ENCODE measurements around the gene ARFGEF2. TPM values are rescaled to one million over a fixed set of nuclear protein-coding genes. Genes with fewer than 3 reads are reported as not detected.

Gene ARFGEF2
- total and polyA plus RNA-seq, 10 of the 15 experiments (the other 5 are each of a cell fraction or from before 2014, with no cell fraction given): 5.2 to 24.1 (median 17.7) TPM

- TF ChIP-seq BHLHE40 (IDR thresholded peaks at IDR 0.05; ENCODE audit: borderline replicate concordance in 1 of 2, low read depth in 2 of 2, low read length in 1 of 2): no peak
- TF ChIP-seq BMI1 (IDR thresholded peaks at IDR 0.05; ENCODE audit: borderline replicate concordance): no peak
- TF ChIP-seq NFXL1 (IDR thresholded peaks at IDR 0.05; ENCODE audit: borderline replicate concordance): no peak
- no peak for TF ChIP-seq FOXM1 (IDR thresholded peaks at IDR 0.05; ENCODE audit: low read depth, low read length)
- TF ChIP-seq, protein P1, sequence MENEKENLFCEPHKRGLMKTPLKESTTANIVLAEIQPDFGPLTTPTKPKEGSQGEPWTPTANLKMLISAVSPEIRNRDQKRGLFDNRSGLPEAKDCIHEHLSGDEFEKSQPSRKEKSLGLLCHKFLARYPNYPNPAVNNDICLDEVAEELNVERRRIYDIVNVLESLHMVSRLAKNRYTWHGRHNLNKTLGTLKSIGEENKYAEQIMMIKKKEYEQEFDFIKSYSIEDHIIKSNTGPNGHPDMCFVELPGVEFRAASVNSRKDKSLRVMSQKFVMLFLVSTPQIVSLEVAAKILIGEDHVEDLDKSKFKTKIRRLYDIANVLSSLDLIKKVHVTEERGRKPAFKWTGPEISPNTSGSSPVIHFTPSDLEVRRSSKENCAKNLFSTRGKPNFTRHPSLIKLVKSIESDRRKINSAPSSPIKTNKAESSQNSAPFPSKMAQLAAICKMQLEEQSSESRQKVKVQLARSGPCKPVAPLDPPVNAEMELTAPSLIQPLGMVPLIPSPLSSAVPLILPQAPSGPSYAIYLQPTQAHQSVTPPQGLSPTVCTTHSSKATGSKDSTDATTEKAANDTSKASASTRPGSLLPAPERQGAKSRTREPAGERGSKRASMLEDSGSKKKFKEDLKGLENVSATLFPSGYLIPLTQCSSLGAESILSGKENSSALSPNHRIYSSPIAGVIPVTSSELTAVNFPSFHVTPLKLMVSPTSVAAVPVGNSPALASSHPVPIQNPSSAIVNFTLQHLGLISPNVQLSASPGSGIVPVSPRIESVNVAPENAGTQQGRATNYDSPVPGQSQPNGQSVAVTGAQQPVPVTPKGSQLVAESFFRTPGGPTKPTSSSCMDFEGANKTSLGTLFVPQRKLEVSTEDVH (IDR thresholded peaks at IDR 0.05; ENCODE audit: low read depth, partially characterized antibody): no peak
Observed at GRCh38 chr20:48919882-48920526, 1.5 kb upstream of the ARFGEF2 start (continued).

GRCh38 chr20:48920527-48921167 is 864 bp upstream of the ARFGEF2 start:
- no peak for FAIRE-seq
- intact Hi-C loops (cut with micrococcal nuclease; ENCODE audit: unreplicated experiment): loop anchor here (5.0 kb wide), 1 partner anchor 73 kb away; no protein-coding TSS in a partner anchor
- in situ Hi-C loops (cut with MboI): no loop called here
- BruUV-seq (replicated peaks): no TSS peak
- Histone ChIP-seq H3K9ac (ENCODE audit: control insufficient read depth, insufficient read depth, low read length) (peak overlapping the region; percentile 97), H3K4me2 (ENCODE audit: control insufficient read depth, insufficient read depth) (peak overlapping the region; percentile 91), H2AFZ (ENCODE audit: control insufficient read depth, low read depth, low read length) (peak overlapping the region; percentile 98; the same call in 1 of the 2 replicates), H3K79me2 (ENCODE audit: control insufficient read depth, insufficient read depth, low read length) (peaks cover 40% of the 10 kb centered on the region), H3K36me3 (ENCODE audit: control insufficient read depth in 2 of 2, insufficient read depth in 2 of 2, low read length in 1 of 2) (no peaks in the 10 kb centered on the region), H3K9me3 (replicated peaks; ENCODE audit: control insufficient read depth, insufficient read depth, low read length) (no peaks in the 10 kb centered on the region), H3K4me1 (ENCODE audit: control insufficient read depth, insufficient read depth, low read length) (peaks cover 10% of the 10 kb centered on the region), H3K27me3 (replicated peaks in 1 of 2; ENCODE audit: control insufficient read depth in 2 of 2, insufficient read depth in 2 of 2, low read length in 1 of 2) (no peaks in the 10 kb centered on the region), H3K27ac (ENCODE audit: control insufficient read depth, insufficient read depth) (peak overlapping the region; percentile 91; the same call in 1 of the 2 replicates), H4K20me1 (ENCODE audit: control insufficient read depth, insufficient read depth) (no peaks in the 10 kb centered on the region), H3K4me3 (peak overlapping the region; percentile 87)
- ChIA-PET POLR2A (interaction anchor here (0.6 to 1.7 kb wide), 3 partner anchors 27 to 126 kb away, joined by 4 to 5 read pairs (median 4); partner anchors contain the start of gene CSE1L), SMC1A (ENCODE audit: uncharacterized antibody, unreplicated experiment) (interaction anchor here (1.3 kb wide), 1 partner anchor 16 kb away, joined by 3 read pairs; no protein-coding TSS in a partner anchor), RAD21 (ENCODE audit: unreplicated experiment) (interaction anchor here (0.5 to 1.3 kb wide), 2 partner anchors 55 to 151 kb away, joined by 3 read pairs; no protein-coding TSS in a partner anchor), CTCF (interaction anchor here (1.2 kb wide), 1 partner anchor 15 kb away, joined by 3 read pairs; no protein-coding TSS in a partner anchor)
- ATAC-seq: no peak
- 12% methylated on average over 10 of the region's 10 CpGs for WGBS (ENCODE audit: insufficient coverage, insufficient replicate concordance, low lambda C conversion rate, missing lambda C conversion rate)
- DNase-seq (ENCODE audit: low read depth, low spot score): no peak
- TF ChIP-seq ETV6 (conservative IDR thresholded peaks at IDR 0.05 in 1 of 2, IDR thresholded peaks at IDR 0.05 in 1 of 2; ENCODE audit: borderline replicate concordance in 1 of 2, low read depth in 1 of 2): no peak
- peak; percentile 66 for TF ChIP-seq E4F1 (IDR thresholded peaks at IDR 0.05; ENCODE audit: borderline replicate concordance, partially characterized antibody)
- no peak for TF ChIP-seq RELA (IDR thresholded peaks at IDR 0.05; ENCODE audit: borderline replicate concordance, partially characterized antibody)
- TF ChIP-seq NR2C1 (IDR thresholded peaks at IDR 0.05): 0 out of 2 replicates have a peak, but pooled peaks have one; percentile 5
- TF ChIP-seq PML (IDR thresholded peaks at IDR 0.05; ENCODE audit: low read length): no peak
